Subcutaneous adipose tissue (tissue), 4 donors: Measurements from ENCODE around the gene SEC14L5. TPM values are rescaled to one million over a fixed set of nuclear protein-coding genes. Genes with fewer than 3 reads are reported as not detected.

Experiments used
- CTCF ChIP-seq: fragments of 450-650 bp; IDR thresholded peaks from one replicate; pipeline ENCODE4 v1.5.1; 2016; ENCODE audit warnings: low read depth, mild to moderate bottlenecking, control low read depth, antibody characterized with exemption, moderate library complexity
- total RNA-seq, 4 donors: library from RNA; depleted of rRNA; stranded (reverse); fragments of >200 nt; gene quantifications; one replicate each; pipeline ENCODE4 v1.1.0, GENCODE V29; 2016

The SEC14L5 gene
- total RNA-seq, 4 donors from 2014 or later: 0.33 to 0.68 (median 0.61) TPM

GRCh38 chr16:5003211-5003610 is 45.1 kb downstream of the SEC14L5 start:
- no peak for TF ChIP-seq CTCF

GRCh38 chr16:5003828-5004227 is 45.7 kb downstream of the SEC14L5 start:
- TF ChIP-seq CTCF: no peak

- no peak for TF ChIP-seq CTCF
These were observed 46.2 kb downstream of the SEC14L5 start for GRCh38 chr16:5004311-5004710.

- TF ChIP-seq CTCF: no peak
These were observed 47.8 kb downstream of the SEC14L5 start for GRCh38 chr16:5005916-5006315.

- no peak for TF ChIP-seq CTCF
These were observed 48.4 kb downstream of the SEC14L5 start for GRCh38 chr16:5006348-5007193.

GRCh38 chr16:5007256-5007655 is 49.1 kb downstream of the SEC14L5 start:
- TF ChIP-seq CTCF: no peak

- no peak for TF ChIP-seq CTCF
These were observed 50.2 kb downstream of the SEC14L5 start for GRCh38 chr16:5008311-5008731.
